K562 (cell line): ENCODE results near the gene AQP9. TPM values are rescaled to one million over a fixed set of nuclear protein-coding genes. Genes with fewer than 3 reads are reported as not detected.
A peak's percentile ranks its signal among the peaks of the same experiment; 100 is the strongest.

Experiments used
- ATAC-seq: fragments of 200-7000 bp; cut with Tn5 transposase; 3 replicates; pipeline ENCODE4 v1.9.1; 2020; ENCODE audit warnings: moderate library complexity
- BruUV-seq: library from RNA; stranded (reverse); fragments of 400-500 nt; replicated peaks from 2 replicates; lab custom pipeline; 2021; lab: Mats Ljungman, UMichigan
- CTCF ChIA-PET: fragments of 300-600 bp; formaldehyde crosslinking; extraction: SDS; loops from one replicate; lab custom pipeline; 2021; ENCODE audit warnings: low intra/inter-chr PET ratio; lab: Yijun Ruan, JAX
- POLR2A ChIA-PET: fragments of 300-600, 350-650 bp; sonication (Branson Sonifier 250); formaldehyde crosslinking; extraction: SDS; loops from one replicate; lab custom pipeline; 2021; ENCODE audit warnings: antibody characterized with exemption, inconsistent platforms; lab: Yijun Ruan, JAX
- DNase-seq, 4 experiments: peaks; one replicate each; pipeline versions ENCODE4 v3.0.0 to v3.0.0-alpha.2; 2011 to 2018; ENCODE audit warnings: low spot score in 3 of 4, mixed read lengths in 3 of 4; ENCODE audit errors: extremely low read depth in 1 of 4
- FAIRE-seq: peaks from 2 replicates; lab custom pipeline; 2011; peaks lifted over from hg19 to GRCh38; lab: Jason Lieb, UNC
- H2AFZ ChIP-seq: 2 replicates; pipeline ENCODE4 v1.6.0; 2011; ENCODE audit warnings: low read depth, low read length, control low read depth, inconsistent platforms
- H3K27ac ChIP-seq: fragments of 200-600 bp; 3 replicates; pipeline ENCODE4 v1.8.0; 2011; ENCODE audit warnings: low read depth, mild to moderate bottlenecking, control low read depth, inconsistent platforms, low read length, moderate library complexity, mixed read lengths; ENCODE audit errors: extremely low read depth
- H3K27me3 ChIP-seq, 2 experiments: fragments of 300-600 bp in 1 of 2; 2 replicates in 1 of 2; 3 replicates in 1 of 2; pipeline versions ENCODE4 v1.6.0 to v1.8.0; 2011; ENCODE audit warnings: inconsistent platforms in 2 of 2, low read length in 2 of 2, mild to moderate bottlenecking in 1 of 2, mixed read lengths in 1 of 2, moderate library complexity in 1 of 2; ENCODE audit not compliant: control insufficient read depth in 2 of 2, insufficient read depth in 2 of 2
- H3K36me3 ChIP-seq: fragments of 300-600 bp; 3 replicates; pipeline ENCODE4 v1.8.0; 2011; ENCODE audit warnings: mild to moderate bottlenecking, low read length, inconsistent platforms; ENCODE audit not compliant: control insufficient read depth, insufficient read depth
- H3K4me1 ChIP-seq, 2 experiments: fragments of 200-600 bp in 1 of 2; replicated peaks in 1 of 2; 2 replicates in 1 of 2; 3 replicates in 1 of 2; pipeline versions ENCODE4 v1.5.1 to v1.8.0; 2011; ENCODE audit warnings: inconsistent platforms in 2 of 2, low read length in 2 of 2, mild to moderate bottlenecking in 1 of 2, mixed read lengths in 1 of 2, moderate library complexity in 1 of 2; ENCODE audit not compliant: control insufficient read depth in 2 of 2, insufficient read depth in 2 of 2
- H3K4me2 ChIP-seq: 2 replicates; pipeline ENCODE4 v1.6.1; 2011; ENCODE audit warnings: low read length, control low read depth, inconsistent platforms, mixed read lengths; ENCODE audit not compliant: insufficient read depth
- H3K4me3 ChIP-seq: fragments of 200-600 bp; sonication (generic), shearing (Covaris generic); 2 replicates; pipeline ENCODE4 v1.5.1; 2016; ENCODE audit warnings: control low read depth, inconsistent platforms
- H3K79me2 ChIP-seq: fragments of 200-600 bp; 3 replicates; pipeline ENCODE4 v1.8.0; 2011; ENCODE audit warnings: low read length, inconsistent platforms; ENCODE audit not compliant: control insufficient read depth, insufficient read depth
- H3K9ac ChIP-seq, 2 experiments: 2 replicates each; pipeline versions ENCODE4 v1.6.0 to v1.6.1; 2011; ENCODE audit warnings: low read depth in 2 of 2, low read length in 2 of 2, control low read depth in 1 of 2, inconsistent platforms in 1 of 2, mild to moderate bottlenecking in 1 of 2, mixed read lengths in 1 of 2; ENCODE audit not compliant: insufficient read depth in 1 of 2
- H3K9me1 ChIP-seq: one replicate; pipeline ENCODE4 v1.6.0; 2011; ENCODE audit warnings: inconsistent platforms, mild to moderate bottlenecking, low read length, moderate library complexity; ENCODE audit not compliant: control insufficient read depth, insufficient read depth
- H3K9me3 ChIP-seq: replicated peaks from 2 replicates; pipeline ENCODE4 v1.5.1; 2011; ENCODE audit warnings: low read depth, low read length, inconsistent platforms; ENCODE audit not compliant: control insufficient read depth, insufficient read depth
- H4K20me1 ChIP-seq: replicated peaks from 2 replicates; pipeline ENCODE4 v1.6.1; 2011; ENCODE audit warnings: low read length, inconsistent platforms, mixed read lengths; ENCODE audit not compliant: control insufficient read depth, insufficient read depth
- ARID1B ChIP-seq: fragments of 450-650 bp; IDR thresholded peaks from 2 replicates; pipeline ENCODE4 v1.6.1; 2016; ENCODE audit warnings: antibody characterized with exemption, mild to moderate bottlenecking, inconsistent platforms
- HIVEP1 ChIP-seq: fragments of 250-450 bp; sonication (Bioruptor Pico); IDR thresholded peaks from 2 replicates; pipeline ENCODE4 v1.4.0; 2020; ENCODE audit warnings: mild to moderate bottlenecking
- HNRNPLL ChIP-seq: fragments of 200-400 bp; formaldehyde crosslinking; IDR thresholded peaks from 2 replicates; pipeline ENCODE4 v1.6.1; 2017; ENCODE audit warnings: low read length, low read depth, mild to moderate bottlenecking; ENCODE audit not compliant: poor library complexity, severe bottlenecking
- SNIP1 ChIP-seq: fragments of 450-650 bp; IDR thresholded peaks from 2 replicates; pipeline ENCODE4 v1.7.1; 2017; ENCODE audit warnings: low read depth, mild to moderate bottlenecking
- THAP12 ChIP-seq: fragments of 250-450 bp; sonication (Bioruptor Pico); IDR thresholded peaks from 2 replicates; pipeline ENCODE4 v1.9.0; 2021; ENCODE audit warnings: mild to moderate bottlenecking, inconsistent platforms
- ZFP30 ChIP-seq: fragments of 250-450 bp; sonication (Bioruptor Pico); IDR thresholded peaks from 2 replicates; pipeline ENCODE4 v1.8.0; 2022; ENCODE audit warnings: moderate library complexity, mild to moderate bottlenecking, inconsistent platforms, borderline replicate concordance
- ZNF239 ChIP-seq: fragments of 250-450 bp; sonication (Bioruptor Pico); IDR thresholded peaks from 2 replicates; pipeline ENCODE4 v1.4.0; 2020; ENCODE audit warnings: mild to moderate bottlenecking
- ZNF324 ChIP-seq: fragments of 250-450 bp; sonication (Bioruptor Pico); IDR thresholded peaks from 2 replicates; pipeline ENCODE4 v1.4.0; 2020; ENCODE audit warnings: mild to moderate bottlenecking
- ZNF75A ChIP-seq: fragments of 450-650 bp; formaldehyde crosslinking; IDR thresholded peaks from 2 replicates; pipeline ENCODE4 v1.4.0; 2020; ENCODE audit warnings: mild to moderate bottlenecking
- WGBS: fragments of 100-300 bp; shearing (Covaris generic); methylation state at CpG from one replicate; pipeline ENCODE4 v1.1.6; 2016; ENCODE audit warnings: low coverage, mixed read lengths; ENCODE audit not compliant: insufficient coverage; ENCODE audit errors: missing lambda C conversion rate; 5-methylcytosine and 5-hydroxymethylcytosine counted together
- in situ Hi-C: fragments of 300-500 bp; cut with MboI; formaldehyde crosslinking; loops from 4 replicates; pipeline ENCODE4 v1.15.0; 2018; ENCODE audit warnings: inconsistent platforms, mixed read lengths
- intact Hi-C: fragments of 100-400 bp; cut with micrococcal nuclease; formaldehyde crosslinking; loops from 2 replicates; pipeline ENCODE4 v1.14.2; 2022
- polyA plus RNA-seq, 8 experiments: library from polyadenylated mRNA; depleted of rRNA in 4 of 8; stranded (reverse) in 5 of 8; unstranded in 3 of 8; fragments of >200 nt; fragmentation: Nextera tagmentation in 2 of 8; fragmentation: Illumina TruSeq in 1 of 8; extraction: Ambion mirVana in 2 of 8; extraction: Trizol in 1 of 8; gene quantifications; 2 replicates each; pipeline versions ENCODE4 v1.2.1 to v1.2.3, GENCODE V29; 2011 to 2014; ENCODE audit warnings: inconsistent platforms in 1 of 8, missing spikeins in 1 of 8
- total RNA-seq, 7 experiments: library from RNA; depleted of rRNA in 6 of 7; stranded (reverse); fragments of >200 nt in 6 of 7; fragmentation: Illumina TruSeq in 2 of 7; extraction: Trizol in 2 of 7; gene quantifications; 2 replicates each; pipeline versions ENCODE4 v1.2.1 to v1.2.3, GENCODE V29; 2011 to 2021; ENCODE audit warnings: low replicate concordance in 1 of 7
- TF ChIP-seq, protein P1 (sequence below): fragments of 450-650 bp; formaldehyde crosslinking; IDR thresholded peaks from 2 replicates; pipeline ENCODE4 v1.4.0; 2022; ENCODE audit warnings: missing genetic modification characterization

The AQP9 gene
- total and polyA plus RNA-seq, 9 of the 15 experiments (the other 6 are each of a cell fraction or from before 2014, with no cell fraction given), result 0.04 to 0.33 (median 0.07) TPM; not detected in 4

- Histone ChIP-seq H3K9me1 (no peaks in the 10 kb centered on the region), H2AFZ (no peak overlapping the region), H3K9me3 (no peaks in the 10 kb centered on the region), H4K20me1 (no peaks in the 10 kb centered on the region), H3K4me3 (no peak overlapping the region), H3K27me3 (peaks cover 0 to 5% of the 10 kb centered on the region in 2 experiments; a peak in 2 of 5 replicates), H3K36me3 (no peaks in the 10 kb centered on the region), H3K79me2 (no peaks in the 10 kb centered on the region), H3K4me1 (peaks cover 7 to 11% of the 10 kb centered on the region in 2 experiments; a peak in 3 of 5 replicates), H3K27ac (no peak overlapping the region), H3K4me2 (no peak overlapping the region), H3K9ac (no peak overlapping the region)
- in situ Hi-C loops (loop anchor here (25.0 kb wide), 1 partner anchor 1284 kb away; no protein-coding TSS in a partner anchor), intact Hi-C loops (no loop called here)
- ATAC-seq (peak; percentile 83), DNase-seq (peak; percentile 39 to 78 (median 56)), FAIRE-seq (peak; percentile 67)
- 2% methylated on average over 4 of the region's 4 CpGs for WGBS
- POLR2A ChIA-PET, result no interaction called here
- CTCF ChIA-PET, result no interaction called here
- no TSS peak for BruUV-seq
- TF ChIP-seq HNRNPLL, result no peak
- no peak for TF ChIP-seq ZNF75A (CRISPR knock-in tag)
- no peak for TF ChIP-seq ZFP30 (CRISPR knock-in tag)
- TF ChIP-seq SNIP1, result no peak
- TF ChIP-seq HIVEP1 (CRISPR knock-in tag), result no peak
- TF ChIP-seq ZNF239 (CRISPR knock-in tag), result no peak
- TF ChIP-seq ARID1B, result peak; percentile 95
- TF ChIP-seq ZNF324, result no peak
- TF ChIP-seq, protein P1, sequence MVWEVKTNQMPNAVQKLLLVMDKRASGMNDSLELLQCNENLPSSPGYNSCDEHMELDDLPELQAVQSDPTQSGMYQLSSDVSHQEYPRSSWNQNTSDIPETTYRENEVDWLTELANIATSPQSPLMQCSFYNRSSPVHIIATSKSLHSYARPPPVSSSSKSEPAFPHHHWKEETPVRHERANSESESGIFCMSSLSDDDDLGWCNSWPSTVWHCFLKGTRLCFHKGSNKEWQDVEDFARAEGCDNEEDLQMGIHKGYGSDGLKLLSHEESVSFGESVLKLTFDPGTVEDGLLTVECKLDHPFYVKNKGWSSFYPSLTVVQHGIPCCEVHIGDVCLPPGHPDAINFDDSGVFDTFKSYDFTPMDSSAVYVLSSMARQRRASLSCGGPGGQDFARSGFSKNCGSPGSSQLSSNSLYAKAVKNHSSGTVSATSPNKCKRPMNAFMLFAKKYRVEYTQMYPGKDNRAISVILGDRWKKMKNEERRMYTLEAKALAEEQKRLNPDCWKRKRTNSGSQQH (CRISPR knock-in tag), result no peak
- no peak for TF ChIP-seq THAP12 (CRISPR knock-in tag)
Observed at GRCh38 chr15:58203537-58203936, 65.4 kb downstream of the AQP9 start.
